ENCODE results near the gene PCDH7.

The PCDH7 gene

GRCh38 chr4:30754021-30754420 lies 33.9 kb downstream of the PCDH7 start:
- Mint-ChIP-seq H3K4me3 (no peak overlapping the region), H3K4me1 (ENCODE audit: low read depth) (no peaks in the 10 kb centered on the region), H3K27me3 (no peaks in the 10 kb centered on the region), H3K9me3 (peaks cover 12% of the 10 kb centered on the region), H3K27ac (no peak overlapping the region), H3K36me3 (ENCODE audit: low read depth) (no peaks in the 10 kb centered on the region)
- DNase-seq: no peak

- Mint-ChIP-seq H3K27me3 (no peaks in the 10 kb centered on the region), H3K36me3 (ENCODE audit: low read depth) (no peaks in the 10 kb centered on the region), H3K4me1 (ENCODE audit: low read depth) (no peaks in the 10 kb centered on the region), H3K4me3 (no peak overlapping the region), H3K9me3 (peaks cover 13% of the 10 kb centered on the region), H3K27ac (no peak overlapping the region)
- DNase-seq: no peak
These were observed 35.2 kb downstream of the PCDH7 start for GRCh38 chr4:30755346-30755745.

GRCh38 chr4:30756553-30756952 lies 36.4 kb downstream of the PCDH7 start:
- H3K36me3 Mint-ChIP-seq (ENCODE audit: low read depth): no peaks in the 10 kb centered on the region
- H3K4me3 Mint-ChIP-seq: no peak overlapping the region
- H3K4me1 Mint-ChIP-seq (ENCODE audit: low read depth): no peaks in the 10 kb centered on the region
- no peaks in the 10 kb centered on the region for H3K27me3 Mint-ChIP-seq
- H3K9me3 Mint-ChIP-seq: peaks cover 8% of the 10 kb centered on the region
- no peak overlapping the region for H3K27ac Mint-ChIP-seq
- no peak for DNase-seq

GRCh38 chr4:30757357-30757756 lies 37.2 kb downstream of the PCDH7 start:
- no peak for DNase-seq
- Mint-ChIP-seq H3K4me1 (ENCODE audit: low read depth) (no peaks in the 10 kb centered on the region), H3K4me3 (no peak overlapping the region), H3K9me3 (peaks cover 8% of the 10 kb centered on the region), H3K27ac (no peak overlapping the region), H3K36me3 (ENCODE audit: low read depth) (no peaks in the 10 kb centered on the region), H3K27me3 (no peaks in the 10 kb centered on the region)

GRCh38 chr4:30760551-30760950 lies 40.4 kb downstream of the PCDH7 start:
- no peaks in the 10 kb centered on the region for H3K36me3 Mint-ChIP-seq (ENCODE audit: low read depth)
- DNase-seq: no peak
- no peaks in the 10 kb centered on the region for H3K27me3 Mint-ChIP-seq
- no peaks in the 10 kb centered on the region for H3K4me1 Mint-ChIP-seq (ENCODE audit: low read depth)
- H3K27ac Mint-ChIP-seq: no peak overlapping the region
- H3K9me3 Mint-ChIP-seq: peaks cover 8% of the 10 kb centered on the region
- H3K4me3 Mint-ChIP-seq: no peak overlapping the region

GRCh38 chr4:30763321-30763727 lies 43.2 kb downstream of the PCDH7 start:
- H3K9me3 Mint-ChIP-seq: peaks cover 6% of the 10 kb centered on the region
- no peak for DNase-seq
- no peak overlapping the region for H3K27ac Mint-ChIP-seq
- H3K4me3 Mint-ChIP-seq: no peak overlapping the region
- H3K27me3 Mint-ChIP-seq: no peaks in the 10 kb centered on the region
- H3K4me1 Mint-ChIP-seq (ENCODE audit: low read depth): no peaks in the 10 kb centered on the region
- no peaks in the 10 kb centered on the region for H3K36me3 Mint-ChIP-seq (ENCODE audit: low read depth)

- Mint-ChIP-seq H3K27me3 (no peaks in the 10 kb centered on the region), H3K27ac (no peak overlapping the region), H3K4me1 (ENCODE audit: low read depth) (no peaks in the 10 kb centered on the region), H3K36me3 (ENCODE audit: low read depth) (no peaks in the 10 kb centered on the region), H3K9me3 (no peaks in the 10 kb centered on the region), H3K4me3 (no peak overlapping the region)
- DNase-seq: no peak
These were observed 44.9 kb downstream of the PCDH7 start for GRCh38 chr4:30765022-30765421.

GRCh38 chr4:30767147-30767845 lies 47.1 kb downstream of the PCDH7 start:
- no peaks in the 10 kb centered on the region for H3K27me3 Mint-ChIP-seq
- no peak for DNase-seq
- no peak overlapping the region for H3K27ac Mint-ChIP-seq
- H3K4me1 Mint-ChIP-seq (ENCODE audit: low read depth): no peaks in the 10 kb centered on the region
- no peak overlapping the region for H3K4me3 Mint-ChIP-seq
- H3K9me3 Mint-ChIP-seq: no peaks in the 10 kb centered on the region
- H3K36me3 Mint-ChIP-seq (ENCODE audit: low read depth): no peaks in the 10 kb centered on the region

- H3K9me3 Mint-ChIP-seq: no peaks in the 10 kb centered on the region
- no peak overlapping the region for H3K27ac Mint-ChIP-seq
- no peaks in the 10 kb centered on the region for H3K36me3 Mint-ChIP-seq (ENCODE audit: low read depth)
- no peaks in the 10 kb centered on the region for H3K4me1 Mint-ChIP-seq (ENCODE audit: low read depth)
- no peak overlapping the region for H3K4me3 Mint-ChIP-seq
- H3K27me3 Mint-ChIP-seq: no peaks in the 10 kb centered on the region
- DNase-seq: no peak
These were observed 48.1 kb downstream of the PCDH7 start for GRCh38 chr4:30768277-30768676.

- no peak overlapping the region for H3K4me3 Mint-ChIP-seq
- no peak for DNase-seq
- H3K9me3 Mint-ChIP-seq: no peaks in the 10 kb centered on the region
These were observed 48.9 kb downstream of the PCDH7 start for GRCh38 chr4:30769093-30769492.

GRCh38 chr4:30770049-30770549 lies 49.9 kb downstream of the PCDH7 start:
- Mint-ChIP-seq H3K27me3 (no peaks in the 10 kb centered on the region), H3K4me1 (ENCODE audit: low read depth) (no peaks in the 10 kb centered on the region), H3K36me3 (ENCODE audit: low read depth) (no peaks in the 10 kb centered on the region), H3K4me3 (no peak overlapping the region), H3K9me3 (no peaks in the 10 kb centered on the region), H3K27ac (no peak overlapping the region)
- DNase-seq: no peak

More at GRCh38 chr4:30769093-30769492, 48.9 kb downstream of the PCDH7 start:
- Mint-ChIP-seq H3K36me3 (ENCODE audit: low read depth) (no peaks in the 10 kb centered on the region), H3K27ac (no peak overlapping the region), H3K27me3 (no peaks in the 10 kb centered on the region), H3K4me1 (ENCODE audit: low read depth) (no peaks in the 10 kb centered on the region)

- H3K4me1 Mint-ChIP-seq (ENCODE audit: low read depth): no peaks in the 10 kb centered on the region
- no peaks in the 10 kb centered on the region for H3K36me3 Mint-ChIP-seq (ENCODE audit: low read depth)
These were observed 50.6 kb downstream of the PCDH7 start for GRCh38 chr4:30770812-30771211.

GRCh38 chr4:30776451-30776850 lies 56.3 kb downstream of the PCDH7 start:
- Mint-ChIP-seq H3K4me1 (ENCODE audit: low read depth) (no peaks in the 10 kb centered on the region), H3K9me3 (peaks cover 4% of the 10 kb centered on the region), H3K27me3 (no peaks in the 10 kb centered on the region), H3K36me3 (ENCODE audit: low read depth) (no peaks in the 10 kb centered on the region), H3K27ac (no peak overlapping the region), H3K4me3 (no peak overlapping the region)
- DNase-seq: no peak

More at GRCh38 chr4:30770812-30771211, 50.6 kb downstream of the PCDH7 start:
- H3K4me3 Mint-ChIP-seq: no peak overlapping the region
- no peaks in the 10 kb centered on the region for H3K9me3 Mint-ChIP-seq
- H3K27me3 Mint-ChIP-seq: no peaks in the 10 kb centered on the region
- no peak overlapping the region for H3K27ac Mint-ChIP-seq
- no peak for DNase-seq

- no peak for DNase-seq
- Mint-ChIP-seq H3K4me1 (ENCODE audit: low read depth) (no peaks in the 10 kb centered on the region), H3K27ac (no peak overlapping the region), H3K36me3 (ENCODE audit: low read depth) (no peaks in the 10 kb centered on the region), H3K4me3 (no peak overlapping the region), H3K27me3 (no peaks in the 10 kb centered on the region), H3K9me3 (peaks cover 4% of the 10 kb centered on the region)
These were observed 56.8 kb downstream of the PCDH7 start for GRCh38 chr4:30776921-30777415.

Measured in activated T-cell treated with anti-CD3 and anti-CD28 coated beads, Interleukin-2, amount 50 U/mL, for 24 hours (primary cell).